ENCODE data around the gene DLX1. TPM values are rescaled to one million over a fixed set of nuclear protein-coding genes. Genes with fewer than 3 reads are reported as not detected.

Gene DLX1
- total and polyA plus RNA-seq, 9 of the 15 experiments (the other 6 are each of a cell fraction or from before 2014, with no cell fraction given) = 1.9 to 26.2 (median 9.6) TPM

- CTCF ChIA-PET (ENCODE audit: low intra/inter-chr PET ratio) = interaction anchor here (0.6 kb wide), 1 partner anchor 13 kb away, joined by 3 read pairs; no protein-coding TSS in a partner anchor
- no TSS peak for BruUV-seq (replicated peaks)
- FAIRE-seq = no peak
- Histone ChIP-seq H3K79me2 (ENCODE audit: control insufficient read depth, insufficient read depth, low read length) (peaks cover 1% of the 10 kb centered on the region; the same call in 2 of the 3 replicates), H3K4me2 (ENCODE audit: insufficient read depth, low read length) (no peak overlapping the region), H3K9ac (ENCODE audit: insufficient read depth in 1 of 2, low read depth in 2 of 2, low read length in 2 of 2) (no peak overlapping the region), H3K9me3 (replicated peaks; ENCODE audit: control insufficient read depth, insufficient read depth, low read depth, low read length) (no peaks in the 10 kb centered on the region), H3K27ac (ENCODE audit: extremely low read depth, low read depth, low read length) (no peak overlapping the region), H3K27me3 (ENCODE audit: control insufficient read depth in 2 of 2, insufficient read depth in 2 of 2, low read length in 2 of 2) (no peaks in the 10 kb centered on the region), H3K4me3 (no peak overlapping the region), H3K4me1 (replicated peaks in 1 of 2; ENCODE audit: control insufficient read depth in 2 of 2, insufficient read depth in 2 of 2, low read length in 2 of 2) (peaks cover 5 to 19% of the 10 kb centered on the region in 2 experiments; a peak in 3 of 5 replicates), H4K20me1 (replicated peaks; ENCODE audit: control insufficient read depth, insufficient read depth, low read length) (no peaks in the 10 kb centered on the region), H3K36me3 (ENCODE audit: control insufficient read depth, insufficient read depth, low read length) (peaks cover 20% of the 10 kb centered on the region; the same call in 1 of the 3 replicates), H3K9me1 (ENCODE audit: control insufficient read depth, insufficient read depth, low read length) (no peaks in the 10 kb centered on the region), H2AFZ (ENCODE audit: low read depth, low read length) (no peak overlapping the region)
- in situ Hi-C loops (cut with MboI) = no loop called here
- 75% methylated on average over 13 of the region's 13 CpGs for WGBS (ENCODE audit: insufficient coverage, low coverage, missing lambda C conversion rate)
- DNase-seq (ENCODE audit: extremely low read depth in 1 of 4, low spot score in 3 of 4) = no peak
- intact Hi-C loops (cut with micrococcal nuclease) = no loop called here
- POLR2A ChIA-PET = interaction anchor here (0.7 to 1.7 kb wide), 2 partner anchors 12 to 340 kb away, joined by 3 to 6 read pairs; partner anchors contain the start of gene DLX2
- ATAC-seq = no peak
- TF ChIP-seq MYC (IDR thresholded peaks at IDR 0.05; ENCODE audit: low read depth, low read length) (no peak), MYC (CRISPR knock-in tag; IDR thresholded peaks at IDR 0.05; ENCODE audit: borderline replicate concordance, low read depth) (no peak), FOXJ3 (CRISPR knock-in tag; IDR thresholded peaks at IDR 0.05) (no peak), ZC3H8 (IDR thresholded peaks at IDR 0.05) (no peak), ZNF121 (CRISPR knock-in tag; conservative IDR thresholded peaks at IDR 0.05) (no peak), NONO (IDR thresholded peaks at IDR 0.05; ENCODE audit: low read depth in 2 of 2, low read length in 1 of 2) (no peak)
These were observed 5.8 kb downstream of the DLX1 start for GRCh38 chr2:172091000-172091641.

Measured in K562 (cell line).